ENCODE data around the gene M1AP. TPM values are rescaled to one million over a fixed set of nuclear protein-coding genes. Genes with fewer than 3 reads are reported as not detected.

Gene M1AP
- total and polyA plus RNA-seq, 2 donors (not counting 1 experiment from before 2014, with no cell fraction given): not detected

GRCh38 chr2:74691929-74692328 lies 43.8 kb upstream of the M1AP start:
- TF ChIP-seq EZH2 (IDR thresholded peaks at IDR 0.05; ENCODE audit: low read length, missing control alignments): no peak
- TF ChIP-seq, protein P1, sequence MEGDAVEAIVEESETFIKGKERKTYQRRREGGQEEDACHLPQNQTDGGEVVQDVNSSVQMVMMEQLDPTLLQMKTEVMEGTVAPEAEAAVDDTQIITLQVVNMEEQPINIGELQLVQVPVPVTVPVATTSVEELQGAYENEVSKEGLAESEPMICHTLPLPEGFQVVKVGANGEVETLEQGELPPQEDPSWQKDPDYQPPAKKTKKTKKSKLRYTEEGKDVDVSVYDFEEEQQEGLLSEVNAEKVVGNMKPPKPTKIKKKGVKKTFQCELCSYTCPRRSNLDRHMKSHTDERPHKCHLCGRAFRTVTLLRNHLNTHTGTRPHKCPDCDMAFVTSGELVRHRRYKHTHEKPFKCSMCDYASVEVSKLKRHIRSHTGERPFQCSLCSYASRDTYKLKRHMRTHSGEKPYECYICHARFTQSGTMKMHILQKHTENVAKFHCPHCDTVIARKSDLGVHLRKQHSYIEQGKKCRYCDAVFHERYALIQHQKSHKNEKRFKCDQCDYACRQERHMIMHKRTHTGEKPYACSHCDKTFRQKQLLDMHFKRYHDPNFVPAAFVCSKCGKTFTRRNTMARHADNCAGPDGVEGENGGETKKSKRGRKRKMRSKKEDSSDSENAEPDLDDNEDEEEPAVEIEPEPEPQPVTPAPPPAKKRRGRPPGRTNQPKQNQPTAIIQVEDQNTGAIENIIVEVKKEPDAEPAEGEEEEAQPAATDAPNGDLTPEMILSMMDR (conservative IDR thresholded peaks at IDR 0.05 in 1 of 2, IDR thresholded peaks at IDR 0.05 in 1 of 2; ENCODE audit: low read depth in 1 of 2, low read length in 2 of 2): no peak
- Histone ChIP-seq H3K4me2 (ENCODE audit: extremely low read depth, insufficient read depth, low read length) (no peak overlapping the region), H4K20me1 (ENCODE audit: control insufficient read depth, extremely low read depth, insufficient read depth, low read length) (no peaks in the 10 kb centered on the region), H2AFZ (ENCODE audit: low read length) (no peak overlapping the region), H3K27me3 (ENCODE audit: control insufficient read depth, insufficient read depth, low read length) (peaks cover 2% of the 10 kb centered on the region), H3K27ac (ENCODE audit: insufficient read depth, low read length) (no peak overlapping the region), H3K79me2 (ENCODE audit: control insufficient read depth, insufficient read depth, low read length) (no peaks in the 10 kb centered on the region), H3K9me3 (ENCODE audit: control insufficient read depth, insufficient read depth, low read depth, low read length) (no peaks in the 10 kb centered on the region), H3K4me1 (ENCODE audit: control insufficient read depth, extremely low read depth, insufficient read depth, low read length) (peaks cover 2% of the 10 kb centered on the region), H3K9ac (ENCODE audit: insufficient read depth, low read length) (no peak overlapping the region), H3K4me3 (replicated peaks in 1 of 4; ENCODE audit: control extremely low read depth in 1 of 4, insufficient read depth in 1 of 4, low read depth in 3 of 4, low read length in 4 of 4) (no peak overlapping the region), H3K36me3 (ENCODE audit: control insufficient read depth, insufficient read depth, low read length) (no peaks in the 10 kb centered on the region)
- no peak for DNase-seq (ENCODE audit: low read depth in 2 of 2)

GRCh38 chr2:74690571-74690970 lies 42.4 kb upstream of the M1AP start:
- Histone ChIP-seq H3K27ac (ENCODE audit: insufficient read depth, low read length) (no peak overlapping the region), H4K20me1 (ENCODE audit: control insufficient read depth, extremely low read depth, insufficient read depth, low read length) (no peaks in the 10 kb centered on the region), H3K9me3 (ENCODE audit: control insufficient read depth, insufficient read depth, low read depth, low read length) (no peaks in the 10 kb centered on the region), H3K4me3 (replicated peaks in 1 of 4; ENCODE audit: control extremely low read depth in 1 of 4, insufficient read depth in 1 of 4, low read depth in 3 of 4, low read length in 4 of 4) (no peak overlapping the region), H3K9ac (ENCODE audit: insufficient read depth, low read length) (no peak overlapping the region), H3K27me3 (ENCODE audit: control insufficient read depth, insufficient read depth, low read length) (peaks cover 2% of the 10 kb centered on the region), H2AFZ (ENCODE audit: low read length) (no peak overlapping the region), H3K36me3 (ENCODE audit: control insufficient read depth, insufficient read depth, low read length) (no peaks in the 10 kb centered on the region), H3K79me2 (ENCODE audit: control insufficient read depth, insufficient read depth, low read length) (no peaks in the 10 kb centered on the region), H3K4me1 (ENCODE audit: control insufficient read depth, extremely low read depth, insufficient read depth, low read length) (no peaks in the 10 kb centered on the region), H3K4me2 (ENCODE audit: extremely low read depth, insufficient read depth, low read length) (no peak overlapping the region)
- no peak for TF ChIP-seq EZH2 (IDR thresholded peaks at IDR 0.05; ENCODE audit: low read length, missing control alignments)
- TF ChIP-seq, protein P1 (conservative IDR thresholded peaks at IDR 0.05 in 1 of 2, IDR thresholded peaks at IDR 0.05 in 1 of 2; ENCODE audit: low read depth in 1 of 2, low read length in 2 of 2): peak; percentile 88 to 91
- DNase-seq (ENCODE audit: low read depth in 2 of 2): peak; percentile 50 to 76

- Histone ChIP-seq H3K9me3 (ENCODE audit: control insufficient read depth, insufficient read depth, low read depth, low read length) (no peaks in the 10 kb centered on the region), H3K4me1 (ENCODE audit: control insufficient read depth, extremely low read depth, insufficient read depth, low read length) (no peaks in the 10 kb centered on the region), H3K36me3 (ENCODE audit: control insufficient read depth, insufficient read depth, low read length) (no peaks in the 10 kb centered on the region), H3K9ac (ENCODE audit: insufficient read depth, low read length) (no peak overlapping the region), H3K4me3 (replicated peaks in 1 of 4; ENCODE audit: control extremely low read depth in 1 of 4, insufficient read depth in 1 of 4, low read depth in 3 of 4, low read length in 4 of 4) (no peak overlapping the region), H3K27me3 (ENCODE audit: control insufficient read depth, insufficient read depth, low read length) (peaks cover 2% of the 10 kb centered on the region), H3K27ac (ENCODE audit: insufficient read depth, low read length) (no peak overlapping the region), H2AFZ (ENCODE audit: low read length) (no peak overlapping the region), H3K4me2 (ENCODE audit: extremely low read depth, insufficient read depth, low read length) (no peak overlapping the region), H4K20me1 (ENCODE audit: control insufficient read depth, extremely low read depth, insufficient read depth, low read length) (no peaks in the 10 kb centered on the region), H3K79me2 (ENCODE audit: control insufficient read depth, insufficient read depth, low read length) (no peaks in the 10 kb centered on the region)
- DNase-seq (ENCODE audit: low read depth in 2 of 2): no peak
- TF ChIP-seq, protein P1 (conservative IDR thresholded peaks at IDR 0.05 in 1 of 2, IDR thresholded peaks at IDR 0.05 in 1 of 2; ENCODE audit: low read depth in 1 of 2, low read length in 2 of 2): no peak
- TF ChIP-seq EZH2 (IDR thresholded peaks at IDR 0.05; ENCODE audit: low read length, missing control alignments): no peak
These were observed 41.5 kb upstream of the M1AP start for GRCh38 chr2:74689671-74690070.

All from fibroblast of lung (primary cell).